GM12891 (cell line): ENCODE measurements around the gene C9.

Source experiments
- POLR2A ChIP-seq: IDR thresholded peaks from 2 replicates; pipeline ENCODE4 v1.6.1; 2011; ENCODE audit warnings: low read depth, low read length, control low read depth
- POLR2AphosphoS5 ChIP-seq: IDR thresholded peaks from 2 replicates; pipeline ENCODE4 v1.6.1; 2011; ENCODE audit warnings: low read depth, low read length, control low read depth
- TAF1 ChIP-seq: IDR thresholded peaks from 2 replicates; pipeline ENCODE4 v1.6.1; 2011; ENCODE audit warnings: low read depth, low read length, control low read depth

DNA sequence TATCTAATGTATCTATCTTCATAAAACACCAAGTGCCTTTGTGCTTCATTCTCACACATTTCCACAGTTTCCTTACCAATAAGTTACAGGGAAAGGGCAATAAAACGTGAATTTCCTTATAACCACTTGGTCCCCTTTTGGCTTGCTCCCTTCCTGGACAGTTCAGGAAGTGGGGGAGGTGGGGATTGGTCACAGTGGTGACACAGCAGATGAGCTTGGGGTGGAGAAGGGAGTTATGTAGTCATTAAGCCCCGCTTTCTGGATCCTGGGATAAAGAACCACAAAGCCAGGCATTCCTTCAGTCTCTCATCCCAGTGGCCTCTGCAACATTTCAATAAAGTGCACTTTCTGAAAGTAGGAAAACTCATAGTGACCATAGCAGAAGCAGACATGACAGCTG, 97.9 kb downstream of the C9 start:
- no peak for TF ChIP-seq POLR2A
- no peak for TF ChIP-seq TAF1
- TF ChIP-seq POLR2AphosphoS5: no peak
